ENCODE measurements around the gene ANKRD60. TPM values are rescaled to one million over a fixed set of nuclear protein-coding genes. Genes with fewer than 3 reads are reported as not detected.
A peak's percentile ranks its signal among the peaks of the same experiment; 100 is the strongest.

ANKRD60 gene
- total RNA-seq, 1 experiment from 2014 or later: not detected

GRCh38 chr20:58174708-58175280 lies 53.7 kb downstream of the ANKRD60 start:
- ATAC-seq (peak; percentile 36), DNase-seq (ENCODE audit: low spot score) (no peak)
- ChIA-PET CTCF (interaction anchor here (2.8 kb wide), 1 partner anchor 552 kb away, joined by 9 read pairs; no protein-coding TSS in a partner anchor), POLR2A (no interaction called here)
- peaks cover 21% of the 10 kb centered on the region for H3K4me1 Mint-ChIP-seq
- no peak overlapping the region for H3K27ac Mint-ChIP-seq
- no peaks in the 10 kb centered on the region for H3K9me3 Mint-ChIP-seq
- no peaks in the 10 kb centered on the region for H3K36me3 Mint-ChIP-seq
- H3K27me3 Mint-ChIP-seq (ENCODE audit: low read depth): peaks cover 17% of the 10 kb centered on the region
- H3K4me3 Mint-ChIP-seq: peak overlapping the region; percentile 18; the same call in 1 of the 2 replicates
- TF ChIP-seq PRDM15 (CRISPR knock-in tag; IDR thresholded peaks at IDR 0.05) (no peak), E2F5 (CRISPR knock-in tag; IDR thresholded peaks at IDR 0.05) (no peak), JUN (CRISPR knock-in tag; IDR thresholded peaks at IDR 0.05) (no peak), SOX15 (CRISPR knock-in tag; IDR thresholded peaks at IDR 0.05) (no peak), NFE2L1 (CRISPR knock-in tag; IDR thresholded peaks at IDR 0.05) (no peak), ZNF219 (CRISPR knock-in tag; IDR thresholded peaks at IDR 0.05; ENCODE audit: borderline replicate concordance) (no peak)

GRCh38 chr20:58173930-58174707 lies 54.3 kb downstream of the ANKRD60 start:
- TF ChIP-seq EMX1 (CRISPR knock-in tag; IDR thresholded peaks at IDR 0.05): no peak
- no peak for TF ChIP-seq ESRRA (CRISPR knock-in tag; IDR thresholded peaks at IDR 0.05; ENCODE audit: borderline replicate concordance)
- TF ChIP-seq ZNF138 (CRISPR knock-in tag; conservative IDR thresholded peaks at IDR 0.05): no peak
- no peak for TF ChIP-seq KAT7 (CRISPR knock-in tag; IDR thresholded peaks at IDR 0.05; ENCODE audit: borderline replicate concordance)
- no peak for TF ChIP-seq TEAD1 (CRISPR knock-in tag; IDR thresholded peaks at IDR 0.05)
- TF ChIP-seq HMGXB4 (CRISPR knock-in tag; IDR thresholded peaks at IDR 0.05): no peak
- TF ChIP-seq E2F5 (CRISPR knock-in tag; IDR thresholded peaks at IDR 0.05): no peak
- no peak for TF ChIP-seq ZSCAN18 (CRISPR knock-in tag; IDR thresholded peaks at IDR 0.05)
- no peak for TF ChIP-seq NFATC4 (CRISPR knock-in tag; IDR thresholded peaks at IDR 0.05)
- TF ChIP-seq GABPB1 (CRISPR knock-in tag; IDR thresholded peaks at IDR 0.05): no peak

More at GRCh38 chr20:58173930-58174707, 54.3 kb downstream of the ANKRD60 start:
- no peak for ATAC-seq
- peaks cover 12% of the 10 kb centered on the region for H3K27me3 Mint-ChIP-seq (ENCODE audit: low read depth)
- CTCF ChIA-PET: interaction anchor here (2.8 kb wide), 1 partner anchor 551 kb away, joined by 9 read pairs; no protein-coding TSS in a partner anchor
- no peak overlapping the region for H3K4me3 Mint-ChIP-seq
- H3K27ac Mint-ChIP-seq: no peak overlapping the region
- POLR2A ChIA-PET: no interaction called here
- no peak for DNase-seq (ENCODE audit: low spot score)
- H3K9me3 Mint-ChIP-seq: no peaks in the 10 kb centered on the region
- H3K4me1 Mint-ChIP-seq: peaks cover 19% of the 10 kb centered on the region
- no peaks in the 10 kb centered on the region for H3K36me3 Mint-ChIP-seq

All from WTC11 (cell line).